ENCODE data around the gene HAGHL.

HAGHL gene

DNA sequence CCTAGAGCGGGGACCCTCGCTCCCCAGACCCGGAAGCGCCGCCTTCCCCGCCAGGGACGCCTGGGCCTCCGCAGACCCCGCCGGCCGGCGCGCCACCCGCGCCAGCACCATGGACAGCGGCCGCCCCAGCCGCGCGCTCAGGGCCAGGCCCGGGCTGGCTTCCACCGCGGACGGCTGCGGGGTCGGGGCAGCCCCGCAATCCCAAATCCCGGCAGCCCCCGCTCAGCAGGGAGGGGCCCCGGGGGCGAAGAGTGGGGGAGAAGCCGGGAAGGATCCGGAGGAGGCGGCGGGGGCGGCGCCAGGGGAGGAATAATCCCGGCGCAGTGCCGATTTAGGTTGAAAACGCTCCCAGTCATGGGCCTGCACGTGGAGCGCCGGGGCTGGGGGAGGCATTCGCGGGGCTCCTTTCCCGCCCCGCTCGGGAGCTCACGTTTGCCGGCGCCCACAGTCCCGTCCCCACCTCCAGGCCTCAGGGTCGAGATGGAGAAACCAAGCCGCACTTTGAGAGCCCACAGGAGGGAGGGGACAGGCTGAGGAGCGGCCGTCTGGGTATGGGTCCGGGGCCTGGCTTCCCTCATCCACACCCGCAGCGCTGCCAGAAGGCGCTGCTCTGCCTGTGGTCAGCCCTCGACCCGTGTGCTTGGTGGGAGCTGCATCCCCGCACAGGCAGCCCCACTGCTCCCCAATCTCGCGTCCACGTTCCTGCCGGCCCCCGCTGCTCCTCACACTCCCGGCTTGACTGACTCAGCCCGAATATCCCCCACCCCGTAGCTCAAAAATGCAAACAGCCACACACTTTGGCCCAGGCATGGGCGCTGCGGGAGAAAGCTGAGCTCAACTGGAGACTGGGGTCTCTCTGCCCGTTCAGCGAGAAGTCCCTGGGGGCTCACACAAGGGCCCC, 26.0 kb upstream of the HAGHL start:
- TF ChIP-seq ZFX (IDR thresholded peaks at IDR 0.05; ENCODE audit: borderline replicate concordance) (no peak), CTCF (IDR thresholded peaks at IDR 0.05) (no peak)
- no peak overlapping the region for H3K27ac ChIP-seq

GRCh38 chr16:702341-702740, 24.6 kb upstream of the HAGHL start:
- H3K27ac ChIP-seq, result peak overlapping the region; percentile 90; the same call in 1 of the 2 replicates
- TF ChIP-seq ZFX (IDR thresholded peaks at IDR 0.05; ENCODE audit: borderline replicate concordance) (no peak), CTCF (IDR thresholded peaks at IDR 0.05) (no peak)

DNA sequence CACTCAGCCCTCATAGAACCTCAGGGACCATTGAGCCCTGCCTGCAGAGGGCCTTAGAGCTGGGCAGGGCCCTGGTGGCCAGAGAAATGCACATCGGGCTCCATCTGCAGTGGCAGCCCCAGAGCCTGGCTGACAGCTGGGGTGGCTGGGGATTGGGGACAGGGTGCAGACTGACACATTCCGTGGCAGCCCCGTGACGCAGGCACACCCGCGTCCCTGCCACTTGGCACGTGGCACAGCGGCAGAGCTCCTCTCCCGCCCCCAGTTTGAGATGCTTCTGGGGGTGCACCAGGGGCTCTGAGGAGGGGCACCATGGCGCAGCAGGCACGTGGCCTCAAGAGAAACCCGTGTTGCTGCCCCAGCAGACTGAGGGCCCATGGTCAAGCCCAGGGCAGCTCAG, 23.5 kb upstream of the HAGHL start:
- no peak for TF ChIP-seq CTCF (IDR thresholded peaks at IDR 0.05)
- no peak for TF ChIP-seq ZFX (IDR thresholded peaks at IDR 0.05; ENCODE audit: borderline replicate concordance)

DNA sequence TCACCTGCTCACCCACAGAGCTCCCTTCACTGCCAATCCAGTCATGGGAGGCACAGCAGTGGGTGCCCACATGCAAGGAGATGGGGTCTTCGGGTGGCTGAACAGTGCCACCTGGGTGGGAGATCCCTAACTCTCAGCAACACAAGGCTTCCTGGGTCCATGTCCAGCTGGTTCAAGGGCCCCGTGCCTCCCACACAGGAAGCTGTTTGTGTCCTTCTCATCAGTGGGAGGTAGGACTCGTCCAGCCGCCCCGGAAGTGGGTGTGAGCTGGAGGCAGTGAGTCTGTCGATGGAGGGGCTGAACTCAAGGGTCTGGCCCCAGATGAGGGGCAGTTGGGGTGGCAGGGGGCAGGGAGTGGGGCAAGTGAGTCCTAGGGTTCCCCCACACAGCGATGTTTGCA, 22.9 kb upstream of the HAGHL start:
- peak overlapping the region; percentile 90 for H3K27ac ChIP-seq
- no peak for TF ChIP-seq CTCF (IDR thresholded peaks at IDR 0.05)
- TF ChIP-seq ZFX (IDR thresholded peaks at IDR 0.05; ENCODE audit: borderline replicate concordance), result no peak

More for the DNA sequence above, 23.5 kb upstream of the HAGHL start:
- H3K27ac ChIP-seq, result peak overlapping the region; percentile 90

GRCh38 chr16:704552-705380, 22.1 kb upstream of the HAGHL start:
- H3K27ac ChIP-seq, result peak overlapping the region; percentile 90
- TF ChIP-seq ZFX (IDR thresholded peaks at IDR 0.05; ENCODE audit: borderline replicate concordance), result no peak
- TF ChIP-seq CTCF (IDR thresholded peaks at IDR 0.05), result 0 out of 2 replicates have a peak, but pooled peaks have one; percentile 9

DNA sequence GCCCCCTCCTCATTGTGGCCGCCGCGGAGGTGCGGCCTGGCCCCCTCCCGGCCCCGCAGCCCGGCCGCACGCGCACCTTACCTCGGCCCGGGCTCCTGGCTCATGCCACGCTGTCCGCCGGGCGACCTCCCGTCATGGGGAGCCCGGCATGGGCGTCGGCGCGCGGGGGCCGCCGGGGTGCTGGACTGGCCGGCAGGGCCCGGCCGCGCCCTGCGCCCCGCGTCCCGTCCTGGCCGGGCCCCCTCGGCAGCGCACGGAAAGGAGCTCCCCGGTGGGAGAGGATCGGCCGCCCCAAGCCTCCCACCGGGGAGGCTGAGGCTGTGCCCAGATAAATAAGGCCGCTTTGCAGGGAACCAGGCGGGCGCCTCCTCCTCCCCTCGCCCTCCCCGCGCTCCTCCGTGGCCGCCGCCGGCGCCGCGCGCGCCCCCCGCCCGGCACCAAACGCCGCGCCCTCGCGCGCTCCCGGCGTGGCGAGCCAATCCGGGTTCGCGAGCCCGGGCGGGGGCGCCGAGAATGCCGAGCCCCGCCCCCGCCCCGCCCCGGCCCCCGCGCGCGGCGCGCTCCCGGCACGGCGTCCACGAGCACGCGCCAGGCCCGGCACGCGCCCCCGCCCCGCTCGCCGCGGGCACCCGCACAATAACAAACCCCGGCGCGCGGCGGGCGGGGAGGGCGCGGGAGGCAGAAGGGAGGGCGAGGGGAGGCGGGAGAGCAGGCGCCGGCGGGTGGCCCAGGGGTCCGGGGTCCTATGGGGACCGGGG, 21.3 kb upstream of the HAGHL start, which contains the start of gene FBXL16:
TSS of gene FBXL16 (minus strand) at position 371 of the 758 bp plus-strand sequence. CDS start 8,396 bp downstream, outside the sequence.
- H3K27ac ChIP-seq, result peak within 1 kb of the TSS; percentile 90
- no peak for TF ChIP-seq CTCF (IDR thresholded peaks at IDR 0.05)
- TF ChIP-seq ZFX (IDR thresholded peaks at IDR 0.05; ENCODE audit: borderline replicate concordance), result no peak

Measured in 22Rv1 (cell line).